GM21786 (cell line): ENCODE results near the gene MSI2.

ENCODE experiments used
- ATAC-seq: cut with Tn5 transposase; IDR thresholded peaks from one replicate; pipeline ENCODE4 v1.9.1; 2021; ENCODE audit not compliant: unreplicated experiment

MSI2 gene

GRCh38 chr17:57685499-57686132 is 429.3 kb downstream of the MSI2 start:
- ATAC-seq = no peak

GRCh38 chr17:57687642-57688041 is 431.3 kb downstream of the MSI2 start:
- no peak for ATAC-seq

- no peak for ATAC-seq
Measured at GRCh38 chr17:57689254-57689653, 432.9 kb downstream of the MSI2 start.

- ATAC-seq = no peak
Measured at GRCh38 chr17:57691939-57692338, 435.6 kb downstream of the MSI2 start.

- no peak for ATAC-seq
Measured at GRCh38 chr17:57692770-57693169, 436.4 kb downstream of the MSI2 start.

- ATAC-seq = no peak
Measured at GRCh38 chr17:57694051-57694450, 437.7 kb downstream of the MSI2 start.

GRCh38 chr17:57696050-57696449 is 439.7 kb downstream of the MSI2 start:
- no peak for ATAC-seq

GRCh38 chr17:57697197-57697596 is 440.9 kb downstream of the MSI2 start:
- no peak for ATAC-seq

GRCh38 chr17:57697891-57698711 is 441.8 kb downstream of the MSI2 start:
- ATAC-seq = no peak

- no peak for ATAC-seq
Measured at GRCh38 chr17:57699751-57700219, 443.5 kb downstream of the MSI2 start.

- no peak for ATAC-seq
Measured at GRCh38 chr17:57701124-57701523, 444.8 kb downstream of the MSI2 start.

GRCh38 chr17:57703273-57703672 is 446.9 kb downstream of the MSI2 start:
- no peak for ATAC-seq

GRCh38 chr17:57704448-57704847 is 448.1 kb downstream of the MSI2 start:
- no peak for ATAC-seq

- no peak for ATAC-seq
Measured at GRCh38 chr17:57705921-57706695, 449.8 kb downstream of the MSI2 start.

GRCh38 chr17:57706761-57707160 is 450.4 kb downstream of the MSI2 start:
- ATAC-seq = no peak

GRCh38 chr17:57707892-57708291 is 451.6 kb downstream of the MSI2 start:
- no peak for ATAC-seq

GRCh38 chr17:57708410-57708809 is 452.1 kb downstream of the MSI2 start:
- ATAC-seq = no peak

- no peak for ATAC-seq
Measured at GRCh38 chr17:57713140-57713539, 456.8 kb downstream of the MSI2 start.

GRCh38 chr17:57714665-57715180 is 458.4 kb downstream of the MSI2 start:
- no peak for ATAC-seq

- no peak for ATAC-seq
Measured at GRCh38 chr17:57715981-57716380, 459.7 kb downstream of the MSI2 start.

GRCh38 chr17:57718878-57719277 is 462.6 kb downstream of the MSI2 start:
- no peak for ATAC-seq
